COR-L47 (cell line): ENCODE data around the gene OR4D9.

ENCODE experiments used
- DNase-seq: peaks from one replicate; lab custom pipeline; 2025; lab: John Stamatoyannopoulos, UW

OR4D9 gene

GRCh38 chr11:59550842-59551658, 39.7 kb downstream of the OR4D9 start:
- DNase-seq = peak; percentile 77

- peak; percentile 23 for DNase-seq
Observed at GRCh38 chr11:59551659-59552521, 40.6 kb downstream of the OR4D9 start.

GRCh38 chr11:59552844-59553243, 41.5 kb downstream of the OR4D9 start:
- DNase-seq = no peak

GRCh38 chr11:59553323-59553722, 42.0 kb downstream of the OR4D9 start:
- DNase-seq = no peak

GRCh38 chr11:59555601-59556114, 44.3 kb downstream of the OR4D9 start:
- DNase-seq = no peak

GRCh38 chr11:59556115-59556916, 45.0 kb downstream of the OR4D9 start:
- peak; percentile 61 for DNase-seq

- DNase-seq = no peak
Observed at GRCh38 chr11:59556917-59557348, 45.6 kb downstream of the OR4D9 start.

- no peak for DNase-seq
Observed at GRCh38 chr11:59558270-59558643, 46.9 kb downstream of the OR4D9 start.

GRCh38 chr11:59559886-59560285, 48.5 kb downstream of the OR4D9 start:
- DNase-seq = no peak

- peak; percentile 70 for DNase-seq
Observed at GRCh38 chr11:59560290-59560701, 49.0 kb downstream of the OR4D9 start.

- DNase-seq = peak; percentile 76
Observed at GRCh38 chr11:59560702-59561473, 49.5 kb downstream of the OR4D9 start.

GRCh38 chr11:59562292-59562691, 51.0 kb downstream of the OR4D9 start:
- DNase-seq = no peak
